KBM-7 (cell line): ENCODE measurements around the gene TMEM178B.
"Not testable (repeated sequence)": the region's sequence is repeated elsewhere in the genome, so short reads cannot be mapped to it uniquely, and the experiment has no call there.

Source experiments
- DNase-seq: peaks from one replicate; pipeline ENCODE4 v3.0.0-alpha.2; 2015
- in situ Hi-C: fragments of 300-500 bp; cut with MboI; formaldehyde crosslinking; loops from 2 replicates; pipeline ENCODE4 v1.14.3; 2020; ENCODE audit warnings: low sequenced_read_pairs, low pct_unique_long_range_greater_than_20kb, mixed read lengths

TMEM178B gene

GRCh38 chr7:141323826-141324225, 250.0 kb downstream of the TMEM178B start:
- in situ Hi-C loops = no loop called here
- no peak for DNase-seq

GRCh38 chr7:141324870-141325269, 251.0 kb downstream of the TMEM178B start:
- in situ Hi-C loops = no loop called here

GRCh38 chr7:141325275-141325674, 251.4 kb downstream of the TMEM178B start:
- in situ Hi-C loops = no loop called here
- no peak for DNase-seq

More at GRCh38 chr7:141324870-141325269, 251.0 kb downstream of the TMEM178B start:
- no peak for DNase-seq

- in situ Hi-C loops = no loop called here
- DNase-seq = no peak
Observed at GRCh38 chr7:141328290-141328689, 254.4 kb downstream of the TMEM178B start.

- DNase-seq, in situ Hi-C loops: not testable (repeated sequence)
Observed at GRCh38 chr7:141330285-141330684, 256.4 kb downstream of the TMEM178B start.

GRCh38 chr7:141333459-141333858, 259.6 kb downstream of the TMEM178B start:
- DNase-seq = no peak
- in situ Hi-C loops = no loop called here

GRCh38 chr7:141335164-141335563, 261.3 kb downstream of the TMEM178B start:
- in situ Hi-C loops = no loop called here
- no peak for DNase-seq

- in situ Hi-C loops = no loop called here
- DNase-seq = no peak
Observed at GRCh38 chr7:141339603-141340002, 265.7 kb downstream of the TMEM178B start.

- in situ Hi-C loops = no loop called here
Observed at GRCh38 chr7:141340991-141341390, 267.1 kb downstream of the TMEM178B start.

GRCh38 chr7:141342621-141343408, 269.0 kb downstream of the TMEM178B start:
- in situ Hi-C loops = no loop called here
- no peak for DNase-seq

More at GRCh38 chr7:141340991-141341390, 267.1 kb downstream of the TMEM178B start:
- DNase-seq = no peak

- in situ Hi-C loops = no loop called here
Observed at GRCh38 chr7:141344153-141344935, 270.5 kb downstream of the TMEM178B start.

GRCh38 chr7:141348728-141349127, 274.9 kb downstream of the TMEM178B start:
- no peak for DNase-seq
- in situ Hi-C loops = no loop called here

More at GRCh38 chr7:141344153-141344935, 270.5 kb downstream of the TMEM178B start:
- DNase-seq = no peak

- in situ Hi-C loops = no loop called here
Observed at GRCh38 chr7:141349338-141349737, 275.5 kb downstream of the TMEM178B start.

GRCh38 chr7:141349804-141350203, 275.9 kb downstream of the TMEM178B start:
- DNase-seq = no peak
- in situ Hi-C loops = no loop called here

More at GRCh38 chr7:141349338-141349737, 275.5 kb downstream of the TMEM178B start:
- no peak for DNase-seq

GRCh38 chr7:141351175-141351574, 277.3 kb downstream of the TMEM178B start:
- in situ Hi-C loops = no loop called here

GRCh38 chr7:141352955-141353354, 279.1 kb downstream of the TMEM178B start:
- no peak for DNase-seq
- in situ Hi-C loops = no loop called here

More at GRCh38 chr7:141351175-141351574, 277.3 kb downstream of the TMEM178B start:
- no peak for DNase-seq

GRCh38 chr7:141354251-141354650, 280.4 kb downstream of the TMEM178B start:
- in situ Hi-C loops = no loop called here

GRCh38 chr7:141355032-141355431, 281.2 kb downstream of the TMEM178B start:
- no peak for DNase-seq
- in situ Hi-C loops = no loop called here

More at GRCh38 chr7:141354251-141354650, 280.4 kb downstream of the TMEM178B start:
- DNase-seq = no peak

- DNase-seq = no peak
- in situ Hi-C loops = no loop called here
Observed at GRCh38 chr7:141356161-141356560, 282.3 kb downstream of the TMEM178B start.

GRCh38 chr7:141358386-141358785, 284.5 kb downstream of the TMEM178B start:
- in situ Hi-C loops = no loop called here
- DNase-seq = no peak
